Measurements from ENCODE around the gene ZNF526. TPM values are rescaled to one million over a fixed set of nuclear protein-coding genes. Genes with fewer than 3 reads are reported as not detected.

The ZNF526 gene, protein sequence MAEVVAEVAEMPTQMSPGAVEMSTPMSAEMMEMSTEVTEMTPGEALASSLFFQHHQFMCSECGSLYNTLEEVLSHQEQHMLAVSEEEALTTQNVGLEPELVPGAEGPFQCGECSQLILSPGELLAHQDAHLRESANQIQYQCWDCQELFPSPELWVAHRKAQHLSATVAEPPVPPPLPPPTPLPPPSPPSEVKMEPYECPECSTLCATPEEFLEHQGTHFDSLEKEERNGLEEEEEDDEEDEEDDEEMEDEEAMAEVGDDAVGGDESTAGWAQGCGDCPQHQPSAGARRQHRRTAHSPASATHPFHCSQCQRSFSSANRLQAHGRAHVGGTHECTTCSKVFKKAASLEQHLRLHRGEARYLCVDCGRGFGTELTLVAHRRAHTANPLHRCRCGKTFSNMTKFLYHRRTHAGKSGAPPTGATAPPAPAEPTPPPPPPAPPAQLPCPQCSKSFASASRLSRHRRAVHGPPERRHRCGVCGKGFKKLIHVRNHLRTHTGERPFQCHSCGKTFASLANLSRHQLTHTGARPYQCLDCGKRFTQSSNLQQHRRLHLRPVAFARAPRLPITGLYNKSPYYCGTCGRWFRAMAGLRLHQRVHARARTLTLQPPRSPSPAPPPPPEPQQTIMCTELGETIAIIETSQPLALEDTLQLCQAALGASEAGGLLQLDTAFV
- total RNA-seq = 1 to 10 TPM; 4.6 to 6.6 TPM
- 1 to 10 TPM; 5.4 to 7.1 TPM for polyA plus RNA-seq (ENCODE audit: insufficient read length in 2 of 2)
- long read RNA-seq, donor 1, partial matches to known transcripts = 87 of 88 reads
- long read RNA-seq, donor 1, other reads (novel, unspliced or antisense) = 0 of 88 reads
- long read RNA-seq, donor 2, full-length matches to known transcripts = 2 of 2 reads
- long read RNA-seq, donor 2, partial matches to known transcripts = 0 of 2 reads
- long read RNA-seq, donor 2, other reads (novel, unspliced or antisense) = 0 of 2 reads
- long read RNA-seq, donor 3, full-length matches to known transcripts = 1 of 1 reads
- long read RNA-seq, donor 3, partial matches to known transcripts = 0 of 1 reads
- long read RNA-seq, donor 3, other reads (novel, unspliced or antisense) = 0 of 1 reads
- long read RNA-seq, donor 4, full-length matches to known transcripts = 1 of 1 reads
- long read RNA-seq, donor 4, partial matches to known transcripts = 0 of 1 reads
- long read RNA-seq, donor 4, other reads (novel, unspliced or antisense) = 0 of 1 reads

DNA sequence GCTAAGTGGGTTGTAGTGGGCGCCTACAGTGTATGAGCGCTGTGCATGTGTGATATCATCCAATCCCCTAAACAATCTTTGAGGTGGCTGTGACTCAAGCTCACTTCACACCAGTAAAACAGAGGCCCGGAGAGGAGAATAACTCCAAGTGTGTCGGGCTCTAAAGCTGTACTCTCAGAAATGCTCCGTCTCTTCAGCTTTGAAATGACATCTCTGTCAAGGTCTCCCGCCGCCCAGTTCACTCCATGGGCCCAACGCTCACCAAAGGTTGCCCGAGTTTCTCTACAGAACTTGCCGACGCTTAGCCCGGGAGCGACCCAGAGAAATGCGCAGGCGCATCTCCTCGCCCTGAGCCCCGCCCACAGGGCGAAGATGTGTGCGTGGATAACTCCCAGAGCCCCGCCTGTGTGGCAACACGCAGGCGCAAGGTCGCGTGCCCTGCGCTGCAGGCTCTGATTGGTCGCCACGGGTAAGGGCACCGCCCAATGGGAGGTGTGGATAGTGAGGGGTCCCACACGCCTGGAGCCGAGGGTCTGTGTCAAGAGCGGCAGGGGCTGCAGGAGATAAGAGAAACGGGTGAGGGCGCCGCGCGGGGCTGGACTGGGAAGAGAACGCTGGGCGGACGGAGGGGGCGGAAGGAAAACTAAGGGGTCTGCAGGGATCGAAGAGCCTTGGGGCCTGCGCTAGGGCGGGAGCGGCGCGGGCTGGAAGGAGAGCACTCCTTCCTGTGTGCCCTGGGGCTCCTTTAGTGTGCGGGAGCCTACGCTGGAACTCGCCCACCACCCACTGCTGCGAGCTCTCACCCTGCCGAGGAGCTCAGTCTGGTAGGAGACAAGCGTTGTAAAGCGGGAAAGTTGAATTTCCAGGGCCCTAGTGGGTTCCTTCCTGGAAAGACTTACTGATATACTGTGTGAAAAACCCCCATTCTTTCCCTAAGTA, at the start of gene ZNF526:
Gene ZNF526 (plus strand): TSS at position 501 of the 939 bp plus-strand sequence. CDS start 4,092 bp downstream, outside the sequence.
- H3K27ac ChIP-seq (ENCODE audit: low read depth, low read length) = peak within 1 kb of the TSS; percentile 87
- H3K27me3 ChIP-seq (ENCODE audit: control insufficient read depth, insufficient read depth, low read length) = no peaks in the 10 kb centered on the region
- peaks cover 13% of the 10 kb centered on the region for H3K36me3 ChIP-seq (ENCODE audit: control insufficient read depth, insufficient read depth, low read length)
- peaks cover 44% of the 10 kb centered on the region for H3K4me1 ChIP-seq (ENCODE audit: control insufficient read depth, insufficient read depth, low read length)
- DNase-seq (ENCODE audit: low read depth in 4 of 6, low spot score in 6 of 6) = peak; percentile 92 to 99 (median 97)
- H3K4me3 ChIP-seq (ENCODE audit: low read depth, low read length) = peak within 1 kb of the TSS; percentile 90
- under 1% methylated on average over 48 of the region's 53 CpGs for WGBS (ENCODE audit: insufficient coverage)
- H3K9me3 ChIP-seq (ENCODE audit: control insufficient read depth, insufficient read depth, low read length) = no peaks in the 10 kb centered on the region

DNA sequence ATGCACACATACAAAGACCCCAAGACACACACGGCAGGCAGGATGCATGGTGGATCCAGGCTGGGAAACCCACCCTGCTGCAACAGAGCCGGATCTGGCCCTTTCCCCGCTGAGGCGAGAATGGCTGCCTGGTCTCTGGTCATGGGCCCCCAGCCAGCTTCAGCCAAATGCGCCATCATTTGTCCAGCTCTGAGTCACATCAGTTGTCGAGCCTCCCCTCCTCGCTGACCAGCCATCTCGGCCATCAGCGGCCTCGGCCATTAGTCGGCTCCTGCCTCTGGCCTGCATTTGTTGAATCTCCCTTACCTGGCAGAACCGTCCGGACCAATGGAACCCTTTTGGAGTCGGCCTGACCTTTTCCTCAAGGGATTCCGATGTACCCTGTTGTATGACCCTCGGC, 49.4 kb upstream of the ZNF526 start:
- Histone ChIP-seq H3K4me1 (ENCODE audit: control insufficient read depth, insufficient read depth, low read length) (peaks cover 42% of the 10 kb centered on the region), H3K36me3 (ENCODE audit: control insufficient read depth, insufficient read depth, low read length) (no peaks in the 10 kb centered on the region), H3K27ac (ENCODE audit: low read depth, low read length) (no peak overlapping the region), H3K4me3 (ENCODE audit: low read depth, low read length) (no peak overlapping the region), H3K27me3 (ENCODE audit: control insufficient read depth, insufficient read depth, low read length) (peaks cover 8% of the 10 kb centered on the region), H3K9me3 (ENCODE audit: control insufficient read depth, insufficient read depth, low read length) (no peaks in the 10 kb centered on the region)
- WGBS (ENCODE audit: insufficient coverage) = 79% methylated on average over 14 of the region's 16 CpGs
- no peak for DNase-seq (ENCODE audit: low read depth in 4 of 6, low spot score in 6 of 6)

DNA sequence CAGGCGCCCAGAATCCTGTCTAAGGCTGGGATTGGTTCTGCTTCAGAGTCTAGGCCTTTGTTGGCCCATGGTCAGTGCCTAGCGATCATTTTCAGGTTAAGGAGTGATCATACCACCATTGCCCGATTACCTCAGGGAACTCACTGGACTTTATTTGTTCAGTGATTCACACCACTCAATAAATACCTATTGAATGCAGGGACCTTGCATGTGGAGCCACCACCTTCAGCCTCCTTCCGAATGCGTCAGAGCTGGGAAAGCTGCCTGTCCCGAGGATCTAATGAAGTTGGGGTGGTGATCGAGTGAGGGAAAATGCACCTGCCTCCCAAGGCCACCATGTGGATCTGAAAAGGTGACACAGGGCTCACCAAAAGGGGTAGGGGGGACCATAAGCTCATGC, 47.9 kb upstream of the ZNF526 start:
- Histone ChIP-seq H3K27me3 (ENCODE audit: control insufficient read depth, insufficient read depth, low read length) (peaks cover 12% of the 10 kb centered on the region), H3K27ac (ENCODE audit: low read depth, low read length) (no peak overlapping the region), H3K9me3 (ENCODE audit: control insufficient read depth, insufficient read depth, low read length) (no peaks in the 10 kb centered on the region), H3K36me3 (ENCODE audit: control insufficient read depth, insufficient read depth, low read length) (no peaks in the 10 kb centered on the region), H3K4me1 (ENCODE audit: control insufficient read depth, insufficient read depth, low read length) (peaks cover 49% of the 10 kb centered on the region), H3K4me3 (ENCODE audit: low read depth, low read length) (no peak overlapping the region)
- no peak for DNase-seq (ENCODE audit: low read depth in 4 of 6, low spot score in 6 of 6)
- 87% methylated on average over 5 of the region's 7 CpGs for WGBS (ENCODE audit: insufficient coverage)

DNA sequence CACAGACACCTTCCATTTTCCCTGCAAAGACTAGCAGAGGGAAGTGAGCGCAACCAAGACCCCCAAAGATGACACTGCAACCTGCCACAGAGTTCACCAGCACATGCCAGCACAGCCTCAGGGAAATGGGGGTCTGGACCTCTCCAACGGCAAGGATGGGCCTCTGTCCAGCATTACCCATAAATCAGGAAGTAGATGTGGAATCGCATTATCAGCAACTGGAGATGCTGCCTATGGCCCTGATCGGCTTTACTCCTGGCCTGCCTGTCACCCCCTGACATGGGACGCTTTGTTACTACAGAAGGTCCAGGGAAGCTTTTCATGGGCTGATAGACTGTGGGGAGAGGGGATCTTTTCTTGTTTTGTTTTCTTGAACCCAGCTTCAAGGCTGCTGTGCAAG, 46.4 kb upstream of the ZNF526 start:
- no peak overlapping the region for H3K4me3 ChIP-seq (ENCODE audit: low read depth, low read length)
- H3K27ac ChIP-seq (ENCODE audit: low read depth, low read length) = no peak overlapping the region
- DNase-seq (ENCODE audit: low read depth in 4 of 6, low spot score in 6 of 6) = no peak
- H3K27me3 ChIP-seq (ENCODE audit: control insufficient read depth, insufficient read depth, low read length) = peaks cover 16% of the 10 kb centered on the region
- WGBS (ENCODE audit: insufficient coverage) = 64% methylated on average over 5 of the region's 5 CpGs
- H3K36me3 ChIP-seq (ENCODE audit: control insufficient read depth, insufficient read depth, low read length) = no peaks in the 10 kb centered on the region
- H3K9me3 ChIP-seq (ENCODE audit: control insufficient read depth, insufficient read depth, low read length) = no peaks in the 10 kb centered on the region
- H3K4me1 ChIP-seq (ENCODE audit: control insufficient read depth, insufficient read depth, low read length) = peaks cover 49% of the 10 kb centered on the region

DNA sequence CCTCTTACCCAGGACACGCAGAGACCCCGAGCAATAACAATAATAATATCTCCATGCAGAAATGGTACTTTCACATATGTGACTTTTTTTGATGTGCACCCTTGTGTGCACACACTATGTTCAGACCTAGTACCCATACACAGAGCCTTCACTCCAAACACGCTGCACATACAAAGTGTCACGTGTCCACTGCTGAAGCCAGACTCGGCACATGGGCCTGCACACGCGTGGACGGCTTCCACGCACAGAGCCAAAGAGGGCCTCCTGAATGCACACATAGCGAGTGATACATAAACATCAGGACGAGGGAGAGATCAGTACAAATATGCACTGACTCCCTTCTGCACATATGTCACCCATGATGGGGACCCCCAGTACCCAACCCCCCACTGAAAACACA, 45.9 kb upstream of the ZNF526 start:
- Histone ChIP-seq H3K36me3 (ENCODE audit: control insufficient read depth, insufficient read depth, low read length) (no peaks in the 10 kb centered on the region), H3K27me3 (ENCODE audit: control insufficient read depth, insufficient read depth, low read length) (peaks cover 20% of the 10 kb centered on the region), H3K4me1 (ENCODE audit: control insufficient read depth, insufficient read depth, low read length) (peaks cover 53% of the 10 kb centered on the region), H3K4me3 (ENCODE audit: low read depth, low read length) (no peak overlapping the region), H3K9me3 (ENCODE audit: control insufficient read depth, insufficient read depth, low read length) (no peaks in the 10 kb centered on the region), H3K27ac (ENCODE audit: low read depth, low read length) (no peak overlapping the region)
- 74% methylated on average over 11 of the region's 11 CpGs for WGBS (ENCODE audit: insufficient coverage)
- DNase-seq (ENCODE audit: low read depth in 4 of 6, low spot score in 6 of 6) = no peak

DNA sequence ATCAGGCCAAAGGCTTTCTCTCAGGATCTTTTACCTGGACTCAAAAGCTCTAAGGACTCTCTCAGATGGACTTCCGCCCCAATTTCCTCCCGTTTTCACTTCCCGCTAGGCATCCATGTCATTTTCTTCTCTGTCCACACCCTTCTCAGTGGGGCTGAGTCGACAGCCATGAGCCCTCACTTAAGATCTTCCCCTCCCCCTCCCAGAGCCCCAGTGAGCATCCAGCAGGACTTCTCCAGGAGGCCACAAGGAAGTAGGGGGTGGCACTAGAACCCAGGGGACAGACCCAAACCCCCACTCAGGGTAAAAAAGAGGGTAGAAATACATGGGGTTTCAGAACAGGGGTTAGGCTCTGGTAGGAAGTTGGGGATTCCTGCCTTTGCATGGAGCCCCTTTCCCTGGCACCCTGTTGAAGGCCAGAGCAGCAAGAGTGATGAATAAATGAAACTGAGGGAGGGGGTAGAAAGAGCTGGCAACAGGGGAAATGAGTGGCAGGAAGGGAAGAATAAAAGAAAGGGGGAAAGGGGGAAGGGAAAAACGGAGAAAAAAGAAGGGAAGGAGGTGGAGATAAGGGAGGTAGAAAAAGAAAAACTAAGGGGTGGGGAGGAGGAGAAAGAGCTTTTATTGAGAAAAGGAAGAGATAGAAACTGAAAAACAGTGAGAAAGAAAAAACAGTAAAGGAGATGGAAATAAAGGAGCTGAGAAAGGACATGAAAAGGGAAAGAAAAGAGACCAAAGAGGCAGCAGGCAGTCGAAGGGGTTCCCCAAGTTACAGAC, 45.0 kb upstream of the ZNF526 start:
- WGBS (ENCODE audit: insufficient coverage) = 34% methylated on average over 5 of the region's 6 CpGs
- H3K27me3 ChIP-seq (ENCODE audit: control insufficient read depth, insufficient read depth, low read length) = peaks cover 26% of the 10 kb centered on the region
- H3K4me3 ChIP-seq (ENCODE audit: low read depth, low read length) = peak overlapping the region; percentile 46
- H3K27ac ChIP-seq (ENCODE audit: low read depth, low read length) = no peak overlapping the region
- H3K36me3 ChIP-seq (ENCODE audit: control insufficient read depth, insufficient read depth, low read length) = no peaks in the 10 kb centered on the region
- peaks cover 56% of the 10 kb centered on the region for H3K4me1 ChIP-seq (ENCODE audit: control insufficient read depth, insufficient read depth, low read length)
- H3K9me3 ChIP-seq (ENCODE audit: control insufficient read depth, insufficient read depth, low read length) = no peaks in the 10 kb centered on the region
- DNase-seq (ENCODE audit: low read depth in 4 of 6, low spot score in 6 of 6) = peak in 1 of 6 donors; percentile 74

DNA sequence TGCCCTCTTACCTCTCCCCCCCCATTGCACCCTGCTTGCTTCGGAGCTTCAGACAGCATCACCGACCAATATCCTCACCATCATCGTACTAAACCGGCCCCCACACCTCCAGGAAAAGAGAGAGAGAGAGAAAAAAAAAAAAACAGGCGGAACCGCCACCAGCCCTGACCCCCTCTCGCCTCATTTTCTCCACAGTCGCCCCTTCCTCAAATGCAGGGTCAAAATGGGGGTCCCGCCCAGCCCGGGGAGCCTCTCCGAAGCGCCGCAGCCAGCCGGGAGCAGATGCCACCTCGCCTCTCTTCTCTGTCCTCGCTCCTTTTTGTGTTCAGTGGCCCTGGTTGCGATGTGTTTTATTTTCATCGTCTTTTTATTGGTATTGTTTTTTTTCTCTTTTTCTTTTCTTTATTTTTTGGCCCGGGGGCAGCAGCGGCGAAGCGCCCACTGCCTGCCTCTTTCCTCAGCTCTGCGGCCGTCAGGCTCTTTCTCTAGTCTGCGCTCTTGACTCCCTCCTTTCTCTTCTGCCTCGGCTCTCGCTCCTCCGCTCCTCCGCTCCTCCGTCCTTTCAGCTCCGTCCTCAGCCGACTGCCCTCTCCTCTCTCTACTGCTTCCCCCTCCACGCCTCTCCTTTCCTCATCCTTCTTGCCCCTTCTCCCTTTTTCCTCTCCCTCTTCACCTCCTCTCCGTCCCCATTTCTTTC, 44.0 kb upstream of the ZNF526 start:
- Histone ChIP-seq H3K27me3 (ENCODE audit: control insufficient read depth, insufficient read depth, low read length) (peaks cover 26% of the 10 kb centered on the region), H3K27ac (ENCODE audit: low read depth, low read length) (peak overlapping the region; percentile 69), H3K9me3 (ENCODE audit: control insufficient read depth, insufficient read depth, low read length) (no peaks in the 10 kb centered on the region), H3K4me1 (ENCODE audit: control insufficient read depth, insufficient read depth, low read length) (peaks cover 48% of the 10 kb centered on the region), H3K36me3 (ENCODE audit: control insufficient read depth, insufficient read depth, low read length) (no peaks in the 10 kb centered on the region), H3K4me3 (ENCODE audit: low read depth, low read length) (peak overlapping the region; percentile 46)
- WGBS (ENCODE audit: insufficient coverage) = under 1% methylated on average over 22 of the region's 34 CpGs
- peak in 2 of 6 donors; percentile 71 to 82 for DNase-seq (ENCODE audit: low read depth in 4 of 6, low spot score in 6 of 6)

DNA sequence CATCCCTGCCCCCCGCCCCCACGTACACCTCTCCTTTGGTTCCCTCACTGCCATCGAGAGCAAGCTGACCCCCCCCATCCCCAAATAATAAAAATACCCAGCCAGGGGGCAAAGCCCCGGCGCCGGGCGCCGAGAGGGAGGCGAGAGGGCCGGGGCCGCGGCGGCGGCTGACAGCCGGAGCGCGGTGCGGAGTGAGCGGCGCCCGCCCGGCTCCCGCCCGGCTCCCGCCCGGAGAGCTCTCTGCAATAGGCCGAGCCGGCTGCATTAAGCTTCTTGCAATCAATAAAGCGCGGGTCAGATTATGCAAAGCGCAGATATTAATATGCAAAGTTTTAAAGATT, 43.5 kb upstream of the ZNF526 start:
- H3K27ac ChIP-seq (ENCODE audit: low read depth, low read length) = peak overlapping the region; percentile 69
- H3K36me3 ChIP-seq (ENCODE audit: control insufficient read depth, insufficient read depth, low read length) = no peaks in the 10 kb centered on the region
- peaks cover 44% of the 10 kb centered on the region for H3K4me1 ChIP-seq (ENCODE audit: control insufficient read depth, insufficient read depth, low read length)
- no peaks in the 10 kb centered on the region for H3K9me3 ChIP-seq (ENCODE audit: control insufficient read depth, insufficient read depth, low read length)
- no peak for DNase-seq (ENCODE audit: low read depth in 4 of 6, low spot score in 6 of 6)
- H3K27me3 ChIP-seq (ENCODE audit: control insufficient read depth, insufficient read depth, low read length) = peaks cover 26% of the 10 kb centered on the region
- 0% methylated on average over 30 of the region's 31 CpGs for WGBS (ENCODE audit: insufficient coverage)
- H3K4me3 ChIP-seq (ENCODE audit: low read depth, low read length) = peak overlapping the region; percentile 46
